GM21447 (cell line): ENCODE results near the gene CATSPERE.
"Not testable (repeated sequence)": the region's sequence is repeated elsewhere in the genome, so short reads cannot be mapped to it uniquely, and the experiment has no call there.

ENCODE experiments used
- ATAC-seq: cut with Tn5 transposase; IDR thresholded peaks from one replicate; pipeline ENCODE4 v1.9.1; 2021; ENCODE audit not compliant: unreplicated experiment

CATSPERE gene

DNA sequence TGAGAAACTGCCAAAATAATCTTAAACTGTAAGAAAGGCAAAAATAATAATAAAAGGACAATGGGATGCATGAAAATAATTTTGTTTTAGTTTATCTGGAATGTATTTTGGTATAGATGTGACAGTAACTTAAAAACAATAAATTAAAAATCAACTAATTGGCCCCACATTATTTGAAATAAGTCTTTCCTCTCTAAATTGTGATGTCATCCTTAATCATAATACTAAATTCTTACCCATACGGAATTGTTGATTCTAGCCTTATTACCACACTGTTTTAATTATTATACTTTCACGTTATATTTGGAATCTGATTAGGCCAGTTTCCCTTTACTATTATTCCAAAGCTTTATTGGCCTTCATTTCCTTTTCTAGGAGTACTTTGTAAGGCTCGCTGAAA is 199.5 kb downstream of the CATSPERE start:
- no peak for ATAC-seq

DNA sequence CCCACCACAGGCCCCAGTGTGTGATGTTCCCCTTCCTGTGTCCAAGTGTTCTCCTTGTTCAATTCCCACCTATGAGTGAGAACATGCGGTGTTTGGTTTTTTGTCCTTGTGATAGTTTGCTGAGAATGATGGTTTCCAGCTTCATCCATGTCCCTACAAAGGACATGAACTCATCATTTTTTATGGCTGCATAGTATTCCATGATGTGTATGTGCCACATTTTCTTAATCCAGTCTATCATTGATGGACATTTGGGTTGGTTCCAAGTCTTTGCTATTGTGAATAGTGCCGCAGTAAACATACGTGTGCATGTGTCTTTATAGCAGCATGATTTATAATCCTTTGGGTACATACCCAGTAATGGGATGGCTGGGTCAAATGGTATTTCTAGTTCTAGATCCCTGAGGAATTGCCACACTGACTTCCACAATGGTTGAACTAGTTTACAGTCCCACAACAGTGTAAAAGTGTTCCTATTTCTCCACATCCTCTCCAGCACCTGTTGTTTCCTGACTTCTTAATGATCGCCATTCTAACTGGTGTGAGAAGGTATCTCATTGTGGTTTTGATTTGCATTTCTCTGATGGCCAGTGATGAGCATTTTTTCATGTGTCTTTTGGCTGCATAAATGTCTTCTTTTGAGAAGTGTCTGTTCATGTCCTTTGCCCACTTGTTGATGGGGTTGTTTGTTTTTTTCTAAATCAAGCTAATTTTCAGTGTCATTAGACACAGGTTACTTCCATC is 200.7 kb downstream of the CATSPERE start:
- ATAC-seq, result not testable (repeated sequence)

DNA sequence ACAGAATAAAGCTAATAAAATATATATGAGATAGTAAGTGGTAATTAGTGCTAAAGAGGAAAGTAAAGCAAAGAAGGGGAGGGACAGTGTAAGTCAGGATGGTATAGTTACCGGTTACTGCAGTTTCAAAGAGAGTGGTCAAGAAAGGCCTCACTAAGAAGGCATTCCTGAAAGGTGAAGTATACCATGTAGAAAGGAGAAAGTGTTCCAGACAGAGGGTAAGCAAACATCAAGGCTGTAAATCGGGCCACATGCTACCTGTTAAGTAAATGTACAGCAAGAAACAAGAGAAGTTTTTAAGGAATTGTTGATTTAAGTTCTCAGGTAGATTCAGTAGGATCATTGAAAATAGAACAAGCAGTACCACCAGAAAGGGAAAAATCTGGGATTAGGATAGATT is 201.5 kb downstream of the CATSPERE start:
- no peak for ATAC-seq

DNA sequence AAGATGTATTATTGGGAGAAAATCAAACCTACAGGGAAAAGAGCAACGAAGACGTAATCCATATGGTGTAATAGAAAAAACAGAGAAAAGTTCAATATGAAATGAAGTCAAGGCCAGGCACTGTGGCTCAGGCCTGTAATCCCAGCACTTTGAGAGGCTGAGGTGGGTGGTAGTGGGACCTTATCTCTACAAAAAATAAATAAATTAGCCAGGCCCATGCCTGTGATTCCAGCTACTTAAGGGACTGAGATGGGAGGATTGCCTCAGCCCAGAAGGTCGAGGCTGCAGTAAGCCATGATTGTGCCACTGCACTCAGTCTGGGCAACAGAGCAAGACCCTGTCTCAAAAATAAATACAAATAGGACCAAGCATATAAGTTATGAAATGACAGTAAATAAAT is 203.3 kb downstream of the CATSPERE start:
- ATAC-seq, result no peak

DNA sequence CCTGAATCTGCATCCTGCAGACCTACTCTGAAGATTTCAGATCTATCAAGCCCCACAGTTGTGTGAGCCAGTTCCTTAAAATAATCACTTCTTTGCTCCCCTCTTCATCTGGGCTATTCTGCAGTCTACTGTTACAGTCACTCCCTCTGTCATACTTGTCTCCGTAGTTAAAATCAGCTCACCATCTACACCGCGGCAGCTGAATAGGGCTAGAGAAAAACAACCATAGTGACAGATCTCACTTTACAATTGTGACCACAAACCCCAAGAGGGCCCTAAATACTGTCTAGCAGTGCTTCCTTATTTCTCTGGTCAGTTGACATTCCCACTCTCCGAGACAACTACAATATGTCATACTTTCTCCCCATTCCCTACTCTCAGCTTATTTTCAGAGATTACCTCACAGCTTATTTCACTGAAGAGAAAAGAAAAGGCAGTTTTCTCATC is 204.7 kb downstream of the CATSPERE start:
- ATAC-seq, result peak; percentile 65

DNA sequence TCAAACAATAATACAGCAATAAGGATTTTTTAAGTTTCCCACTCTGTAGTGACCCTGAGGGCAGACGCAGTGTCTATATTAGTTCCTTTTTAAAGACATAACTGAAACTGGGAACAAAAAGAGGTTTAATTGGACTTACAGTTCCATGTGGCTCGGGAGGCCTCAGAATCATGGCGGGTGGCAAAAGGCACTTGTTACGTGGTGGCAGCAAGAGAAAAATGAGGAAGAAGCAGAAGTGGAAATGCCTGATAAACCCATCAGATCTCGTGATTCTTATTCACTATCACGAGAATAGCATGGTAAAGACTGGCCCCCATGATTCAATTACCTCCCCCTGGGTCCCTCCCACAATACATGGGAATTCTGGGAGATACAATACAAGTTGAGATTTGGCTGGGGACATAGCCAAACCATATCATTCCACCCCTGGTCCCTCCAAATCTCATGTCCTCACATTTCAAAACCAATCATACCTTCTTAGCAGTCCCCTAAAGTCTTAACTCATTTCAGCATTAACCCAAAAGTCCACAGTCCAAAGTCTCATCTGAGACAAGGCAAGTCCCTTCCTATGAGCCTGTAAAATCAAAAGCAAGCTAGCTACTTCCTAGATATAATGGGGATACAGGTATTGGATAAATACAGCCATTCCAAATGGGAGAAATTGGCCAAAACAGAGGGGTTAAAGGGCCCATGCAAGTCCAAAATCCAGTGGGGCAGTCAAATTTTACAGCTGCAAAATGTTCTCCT is 205.8 kb downstream of the CATSPERE start:
- ATAC-seq, result not testable (repeated sequence)

DNA sequence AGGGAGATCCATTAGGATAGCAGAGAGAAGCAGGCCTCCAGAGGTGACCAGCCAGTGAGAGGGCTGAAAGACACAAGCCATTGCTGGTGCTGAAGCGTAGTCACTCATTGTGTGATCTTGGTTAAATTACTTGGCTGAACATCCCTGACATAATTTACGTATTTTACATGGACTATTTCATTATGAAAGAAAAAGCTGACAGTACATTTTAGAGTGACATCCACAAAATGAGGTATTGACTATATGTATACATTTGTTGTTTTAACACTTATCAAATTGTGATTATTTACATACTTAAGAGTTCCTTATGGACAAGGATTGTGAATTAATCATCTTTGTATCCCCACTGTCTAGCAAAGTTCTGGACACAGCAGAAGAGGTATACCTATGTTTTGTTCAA is 206.7 kb downstream of the CATSPERE start:
- ATAC-seq, result no peak

DNA sequence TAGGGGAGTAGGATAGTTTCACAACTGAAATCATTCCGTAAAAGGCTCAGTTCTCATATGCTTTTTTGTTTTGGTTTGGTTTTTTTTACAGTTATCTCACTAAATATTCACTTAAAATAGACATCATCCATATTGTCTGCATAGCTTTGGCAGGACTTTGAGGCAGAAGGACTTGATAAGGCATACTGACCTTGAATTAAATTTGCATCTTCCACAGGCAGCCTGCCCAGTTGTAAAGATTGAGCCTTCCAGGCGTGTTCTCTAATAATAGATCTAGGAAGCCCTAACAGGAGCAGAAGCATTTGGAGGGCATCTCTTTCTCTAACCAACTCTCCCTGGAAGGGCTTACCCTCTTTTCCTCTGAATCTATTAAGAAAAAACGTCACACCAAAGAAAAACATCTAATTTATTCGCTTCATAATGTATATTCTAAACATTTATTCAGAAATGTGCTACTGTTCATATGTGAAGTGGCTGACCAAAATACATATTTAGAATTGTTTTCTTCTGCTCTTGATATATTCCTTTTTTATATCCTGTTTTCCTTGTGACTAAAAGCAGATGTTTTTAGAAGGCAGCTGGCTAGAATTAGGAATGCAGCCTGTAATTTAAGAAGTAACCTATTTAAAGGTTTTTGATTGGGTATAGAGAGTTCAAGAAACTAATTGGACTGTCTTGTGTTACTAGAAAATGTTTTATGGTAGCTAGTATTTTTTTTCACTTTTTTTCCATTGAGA is 212.0 kb downstream of the CATSPERE start:
- no peak for ATAC-seq

DNA sequence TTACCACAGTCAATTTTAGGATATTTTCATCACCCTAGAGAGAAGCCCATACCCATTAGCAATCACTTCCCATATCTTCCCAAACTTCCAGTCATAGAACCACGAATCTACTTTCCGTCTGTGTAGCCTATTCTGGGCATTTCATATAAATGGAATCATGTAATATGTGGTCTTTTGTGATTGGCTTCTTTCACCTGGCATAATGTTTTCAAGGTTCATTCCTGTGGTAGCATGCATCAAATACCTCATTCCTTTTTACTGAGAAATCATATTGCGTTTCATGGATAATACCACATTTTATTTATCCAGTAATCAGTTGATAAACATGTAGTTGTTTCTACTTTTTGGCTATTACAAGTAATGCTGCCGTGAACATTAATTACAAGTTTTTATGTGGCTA is 213.4 kb downstream of the CATSPERE start:
- no peak for ATAC-seq

DNA sequence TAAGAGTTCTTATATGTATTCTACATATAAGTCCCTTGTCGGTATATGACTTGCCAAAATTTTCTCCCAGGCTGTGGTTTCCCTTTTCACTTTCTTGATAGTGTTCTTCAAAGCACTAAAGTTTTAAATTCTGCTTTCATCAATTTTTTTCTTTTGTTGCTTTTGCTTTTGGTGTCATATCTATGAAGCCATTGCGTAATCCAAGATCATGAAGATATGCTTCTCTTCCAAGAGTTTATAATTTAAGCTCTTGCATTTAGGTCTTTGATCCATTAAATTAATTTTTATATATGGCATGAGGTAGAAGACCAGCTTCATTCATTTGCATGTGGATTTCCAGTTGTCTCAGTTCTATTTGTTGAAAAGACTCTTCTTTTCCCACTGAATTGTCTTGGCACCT is 214.1 kb downstream of the CATSPERE start:
- no peak for ATAC-seq

DNA sequence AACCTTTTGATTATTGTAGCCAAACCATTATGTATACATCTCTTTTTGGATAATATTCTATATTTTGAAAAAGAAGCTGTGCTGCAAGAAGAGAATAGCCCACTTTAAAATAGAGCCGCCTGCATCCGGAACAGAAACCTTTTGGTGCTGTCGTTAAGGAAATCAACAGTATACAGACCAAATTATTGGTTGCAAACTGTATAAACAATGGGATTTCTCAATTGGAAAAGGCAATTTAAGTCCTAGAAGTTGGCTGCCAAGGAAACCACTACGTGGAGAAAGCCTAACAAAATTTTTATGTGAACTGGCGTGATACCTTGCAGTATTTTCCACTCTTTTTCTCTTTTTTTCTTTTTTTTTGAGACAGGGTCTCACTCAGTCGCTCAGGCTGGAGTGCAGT is 217.6 kb downstream of the CATSPERE start:
- ATAC-seq, result no peak

DNA sequence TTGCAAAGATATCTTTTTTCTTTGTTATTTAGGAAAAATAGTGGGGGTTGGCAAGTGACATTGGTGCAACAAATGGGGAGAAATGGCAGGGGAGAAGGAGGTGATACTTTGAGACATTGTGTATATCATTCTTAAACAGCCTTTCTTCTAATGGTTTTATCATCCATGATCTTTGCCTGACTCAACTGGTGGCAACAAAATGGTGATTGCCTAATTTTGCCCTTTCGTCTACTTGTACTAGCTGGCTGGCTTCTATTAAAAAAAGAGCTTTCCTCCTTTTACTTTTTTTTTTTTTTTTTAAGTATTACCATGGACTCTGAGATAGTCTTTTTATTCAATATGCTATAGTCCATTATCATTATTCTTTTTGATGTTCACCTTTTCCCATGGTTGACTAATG is 219.6 kb downstream of the CATSPERE start:
- ATAC-seq, result no peak

DNA sequence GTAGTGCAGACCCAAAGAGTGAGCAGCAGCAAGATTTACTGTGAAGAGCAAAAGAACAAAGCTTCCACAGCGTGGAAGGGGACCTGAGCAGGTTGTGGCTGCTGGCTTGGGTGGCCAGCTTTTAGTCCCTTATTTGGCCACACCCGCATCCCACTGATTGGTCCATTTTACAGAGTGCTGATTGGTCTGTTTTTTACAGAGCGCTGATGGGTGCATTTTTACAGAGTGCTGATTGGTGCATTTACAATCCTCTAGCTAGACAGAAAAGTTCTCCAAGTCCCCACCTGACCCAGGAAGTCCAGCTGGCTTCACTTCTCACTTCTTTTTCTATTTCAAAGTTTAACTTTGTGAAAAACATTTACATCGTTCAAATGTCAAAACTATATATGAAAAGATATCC is 221.0 kb downstream of the CATSPERE start:
- not testable (repeated sequence) for ATAC-seq
